A673 (cell line): ENCODE data around the gene CRTAP.

Experiments used
- EZH2 ChIP-seq: fragments of 200-600 bp; sonication (generic); IDR thresholded peaks from 2 replicates; pipeline ENCODE4 v1.6.1; 2017; ENCODE audit warnings: borderline replicate concordance, low read depth, mild to moderate bottlenecking, mixed read lengths, antibody characterized with exemption, low read length; ENCODE audit not compliant: poor library complexity, severe bottlenecking
- TF ChIP-seq, protein P1 (sequence below): fragments of 300-800, 200-600 bp; sonication (generic); conservative IDR thresholded peaks from 2 replicates; pipeline ENCODE4 v1.5.1; 2017; ENCODE audit warnings: low read depth, mild to moderate bottlenecking, antibody characterized with exemption, low read length, moderate library complexity, mixed read lengths

DNA sequence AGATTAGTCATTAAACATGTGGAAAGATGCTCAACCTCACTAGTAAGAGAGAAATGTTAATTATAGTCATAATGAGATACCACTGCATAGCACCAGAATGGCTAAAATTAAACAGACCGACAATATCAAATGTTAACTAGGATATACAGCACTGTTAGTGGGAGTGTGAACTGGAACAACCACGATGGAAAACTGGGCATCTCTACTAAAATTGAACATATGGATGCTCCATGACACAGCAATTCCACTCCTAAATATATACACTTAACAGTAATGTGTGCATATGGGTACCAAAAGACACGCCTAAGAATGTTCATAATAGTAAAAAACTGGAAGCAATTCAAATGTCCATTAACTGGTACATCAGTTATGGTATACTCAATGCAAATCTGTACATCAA lies 41.5 kb downstream of the CRTAP start:
- TF ChIP-seq, protein P1, sequence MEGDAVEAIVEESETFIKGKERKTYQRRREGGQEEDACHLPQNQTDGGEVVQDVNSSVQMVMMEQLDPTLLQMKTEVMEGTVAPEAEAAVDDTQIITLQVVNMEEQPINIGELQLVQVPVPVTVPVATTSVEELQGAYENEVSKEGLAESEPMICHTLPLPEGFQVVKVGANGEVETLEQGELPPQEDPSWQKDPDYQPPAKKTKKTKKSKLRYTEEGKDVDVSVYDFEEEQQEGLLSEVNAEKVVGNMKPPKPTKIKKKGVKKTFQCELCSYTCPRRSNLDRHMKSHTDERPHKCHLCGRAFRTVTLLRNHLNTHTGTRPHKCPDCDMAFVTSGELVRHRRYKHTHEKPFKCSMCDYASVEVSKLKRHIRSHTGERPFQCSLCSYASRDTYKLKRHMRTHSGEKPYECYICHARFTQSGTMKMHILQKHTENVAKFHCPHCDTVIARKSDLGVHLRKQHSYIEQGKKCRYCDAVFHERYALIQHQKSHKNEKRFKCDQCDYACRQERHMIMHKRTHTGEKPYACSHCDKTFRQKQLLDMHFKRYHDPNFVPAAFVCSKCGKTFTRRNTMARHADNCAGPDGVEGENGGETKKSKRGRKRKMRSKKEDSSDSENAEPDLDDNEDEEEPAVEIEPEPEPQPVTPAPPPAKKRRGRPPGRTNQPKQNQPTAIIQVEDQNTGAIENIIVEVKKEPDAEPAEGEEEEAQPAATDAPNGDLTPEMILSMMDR, result no peak
- TF ChIP-seq EZH2, result no peak
